Right ventricle myocardium superior (tissue), 1 donor: ENCODE measurements around the gene SCNN1B. TPM values are rescaled to one million over a fixed set of nuclear protein-coding genes. Genes with fewer than 3 reads are reported as not detected.
A peak's percentile ranks its signal among the peaks of the same experiment; 100 is the strongest.
"Not testable (repeated sequence)": the region's sequence is repeated elsewhere in the genome, so short reads cannot be mapped to it uniquely, and the experiment has no call there.

ENCODE experiments used
- ATAC-seq: fragments of 200-7000 bp; cut with Tn5 transposase; one replicate; pipeline ENCODE4 v1.9.1; 2020; ENCODE audit warnings: mild to moderate bottlenecking; ENCODE audit not compliant: poor library complexity
- DNase-seq: peaks from one replicate; pipeline ENCODE4 v3.0.0-alpha.2; 2020
- intact Hi-C: fragments of 100-400 bp; cut with DNase I; formaldehyde crosslinking; loops from one replicate; pipeline ENCODE4 v1.11.2; 2022
- total RNA-seq: library from RNA; stranded (reverse); fragmentation: NEBNext Ultra II Directional; extraction: Animal tissue kit (Norgen Biotek cat#: 25700); gene quantifications from one replicate; pipeline ENCODE4 v1.2.1, GENCODE V29; 2021
- donor health status: DM: no; HTN: yes; CAD: no; lungs with severe emphysema.

The SCNN1B gene
- total RNA-seq, 1 donor from 2014 or later = not detected

GRCh38 chr16:23389936-23390335, 87.8 kb downstream of the SCNN1B start:
- not testable (repeated sequence) for DNase-seq, ATAC-seq
- intact Hi-C loops = loop anchor here (10.0 kb wide), 1 partner anchor 205 kb away; the partner anchor contains the start of gene SCNN1G

GRCh38 chr16:23391381-23392222, 89.5 kb downstream of the SCNN1B start:
- DNase-seq (no peak), ATAC-seq (no peak)
- intact Hi-C loops = loop anchor here (10.0 kb wide), 1 partner anchor 207 kb away; the partner anchor contains the start of gene SCNN1G

- intact Hi-C loops = loop anchor here (10.0 kb wide), 1 partner anchor 207 kb away; the partner anchor contains the start of gene SCNN1G
These were observed 90.1 kb downstream of the SCNN1B start for GRCh38 chr16:23392223-23392600.

GRCh38 chr16:23394141-23394831, 92.2 kb downstream of the SCNN1B start:
- ATAC-seq = no peak
- DNase-seq = no peak
- intact Hi-C loops = loop anchor here (10.0 kb wide), 1 partner anchor 209 kb away; the partner anchor contains the start of gene SCNN1G

More at GRCh38 chr16:23392223-23392600, 90.1 kb downstream of the SCNN1B start:
- ATAC-seq (no peak), DNase-seq (no peak)

- DNase-seq (no peak), ATAC-seq (no peak)
- intact Hi-C loops = loop anchor here (10.0 kb wide), 1 partner anchor 211 kb away; the partner anchor contains the start of gene SCNN1G
These were observed 93.6 kb downstream of the SCNN1B start for GRCh38 chr16:23395732-23396131.

- intact Hi-C loops = loop anchor here (10.0 kb wide), 1 partner anchor 213 kb away; the partner anchor contains the start of gene SCNN1G
- no peak for DNase-seq
- ATAC-seq = no peak
These were observed 95.4 kb downstream of the SCNN1B start for GRCh38 chr16:23397464-23397863.

- DNase-seq (peak; percentile 68), ATAC-seq (peak; percentile 90)
- intact Hi-C loops = loop anchor here (10.0 kb wide), 1 partner anchor 214 kb away; the partner anchor contains the start of gene SCNN1G
These were observed 97.1 kb downstream of the SCNN1B start for GRCh38 chr16:23398987-23399805.

- DNase-seq, ATAC-seq, intact Hi-C loops: not testable (repeated sequence)
These were observed 98.3 kb downstream of the SCNN1B start for GRCh38 chr16:23400447-23400846.

- intact Hi-C loops = no loop called here
- ATAC-seq (no peak), DNase-seq (no peak)
These were observed 99.0 kb downstream of the SCNN1B start for GRCh38 chr16:23401139-23401538.

- ATAC-seq = no peak
- no peak for DNase-seq
- intact Hi-C loops = no loop called here
These were observed 100.0 kb downstream of the SCNN1B start for GRCh38 chr16:23402100-23402499.

- ATAC-seq = no peak
- intact Hi-C loops = no loop called here
These were observed 101.4 kb downstream of the SCNN1B start for GRCh38 chr16:23403547-23403946.

GRCh38 chr16:23406024-23406423, 103.9 kb downstream of the SCNN1B start:
- ATAC-seq (no peak), DNase-seq (no peak)
- intact Hi-C loops = no loop called here

More at GRCh38 chr16:23403547-23403946, 101.4 kb downstream of the SCNN1B start:
- DNase-seq = no peak

GRCh38 chr16:23406546-23407240, 104.6 kb downstream of the SCNN1B start:
- DNase-seq = no peak
- ATAC-seq = no peak
- intact Hi-C loops = no loop called here

GRCh38 chr16:23407436-23408127, 105.5 kb downstream of the SCNN1B start:
- ATAC-seq = no peak
- no peak for DNase-seq
- intact Hi-C loops = no loop called here

- no peak for DNase-seq
- intact Hi-C loops = no loop called here
- ATAC-seq = peak; percentile 19
These were observed 106.2 kb downstream of the SCNN1B start for GRCh38 chr16:23408242-23408822.

GRCh38 chr16:23408823-23409298, 106.8 kb downstream of the SCNN1B start:
- intact Hi-C loops = no loop called here
- ATAC-seq (peak; percentile 97), DNase-seq (peak; percentile 64)

GRCh38 chr16:23409522-23409921, 107.4 kb downstream of the SCNN1B start:
- intact Hi-C loops = no loop called here
- no peak for ATAC-seq
- DNase-seq = no peak
